IMR-90 (cell line): ENCODE measurements around the gene GLRX2. TPM values are rescaled to one million over a fixed set of nuclear protein-coding genes. Genes with fewer than 3 reads are reported as not detected.

ENCODE experiments used
- ATAC-seq: fragments of 200-7000 bp; cut with Tn5 transposase; 2 replicates; pipeline ENCODE4 v1.9.1; 2020; ENCODE audit warnings: low read depth, mild to moderate bottlenecking, moderate library complexity
- BruUV-seq: library from RNA; stranded (reverse); fragments of 400-500 nt; replicated peaks from 2 replicates; lab custom pipeline; 2021; lab: Mats Ljungman, UMichigan
- CTCF ChIA-PET: fragments of 300-600 bp; formaldehyde crosslinking; extraction: SDS; loops from one replicate; lab custom pipeline; 2021; ENCODE audit warnings: antibody characterized with exemption; lab: Yijun Ruan, JAX
- POLR2A ChIA-PET: fragments of 300-600 bp; sonication (Branson Sonifier 250); formaldehyde crosslinking; loops from one replicate; lab custom pipeline; 2022; ENCODE audit warnings: antibody characterized with exemption; ENCODE audit not compliant: unreplicated experiment; lab: Charles Lee
- DNase-seq: peaks from one replicate; pipeline ENCODE4 v3.0.0; 2013
- H2AFZ ChIP-seq: replicated peaks from 2 replicates; pipeline ENCODE3; 2013; ENCODE audit warnings: low read length, mild to moderate bottlenecking; ENCODE audit not compliant: poor library complexity
- H2AK5ac ChIP-seq: 2 replicates; pipeline ENCODE4 v1.6.1; 2013; ENCODE audit warnings: low read depth, low read length, inconsistent platforms
- H2AK9ac ChIP-seq: replicated peaks from 2 replicates; pipeline ENCODE3; 2013; ENCODE audit warnings: mild to moderate bottlenecking, low read depth, low read length, moderate library complexity; ENCODE audit not compliant: poor library complexity
- H2BK120ac ChIP-seq: 2 replicates; pipeline ENCODE4 v1.6.1; 2013; ENCODE audit warnings: low read depth, low read length, inconsistent platforms
- H2BK15ac ChIP-seq: 3 replicates; pipeline ENCODE4 v1.6.1; 2013; ENCODE audit warnings: low read depth, low read length, inconsistent platforms
- H2BK20ac ChIP-seq: 2 replicates; pipeline ENCODE4 v1.6.1; 2013; ENCODE audit warnings: low read depth, mild to moderate bottlenecking, inconsistent platforms, low read length, moderate library complexity
- H2BK5ac ChIP-seq: 2 replicates; pipeline ENCODE4 v1.6.1; 2013; ENCODE audit warnings: mild to moderate bottlenecking, low read depth, low read length, inconsistent platforms; ENCODE audit not compliant: poor library complexity, severe bottlenecking
- H3K14ac ChIP-seq: replicated peaks from 2 replicates; pipeline ENCODE4 v1.6.1; 2013; ENCODE audit warnings: low read depth, low read length, inconsistent platforms
- H3K18ac ChIP-seq: 2 replicates; pipeline ENCODE4 v1.6.1; 2013; ENCODE audit warnings: low read depth, low read length, control low read depth
- H3K23ac ChIP-seq: 2 replicates; pipeline ENCODE4 v1.6.1; 2013; ENCODE audit warnings: low read depth, low read length, inconsistent platforms
- H3K27ac ChIP-seq: 2 replicates; pipeline ENCODE4 v1.5.1; 2013; ENCODE audit warnings: mild to moderate bottlenecking, control low read depth, low read length; ENCODE audit not compliant: insufficient read depth
- H3K27me3 ChIP-seq: 2 replicates; pipeline ENCODE4 v1.6.1; 2013; ENCODE audit warnings: low read length; ENCODE audit not compliant: control insufficient read depth, insufficient read depth
- H3K36me3 ChIP-seq: 2 replicates; pipeline ENCODE4 v1.6.1; 2013; ENCODE audit warnings: low read length, mixed read lengths; ENCODE audit not compliant: control insufficient read depth, insufficient read depth
- H3K4ac ChIP-seq: 2 replicates; pipeline ENCODE4 v1.6.1; 2013; ENCODE audit warnings: low read depth, low read length, inconsistent platforms
- H3K4me1 ChIP-seq: 2 replicates; pipeline ENCODE4 v1.6.1; 2013; ENCODE audit warnings: low read length, mixed read lengths; ENCODE audit not compliant: control insufficient read depth, insufficient read depth
- H3K4me2 ChIP-seq: 2 replicates; pipeline ENCODE4 v1.6.1; 2013; ENCODE audit warnings: low read depth, mild to moderate bottlenecking, control low read depth, low read length, moderate library complexity
- H3K4me3 ChIP-seq: 2 replicates; pipeline ENCODE4 v1.5.1; 2013; ENCODE audit warnings: low read depth, mild to moderate bottlenecking, control low read depth, low read length, moderate library complexity; ENCODE audit not compliant: insufficient read depth
- H3K56ac ChIP-seq: 2 replicates; pipeline ENCODE4 v1.6.1; 2013; ENCODE audit warnings: low read length, inconsistent platforms; ENCODE audit not compliant: insufficient read depth; ENCODE audit errors: extremely low read depth
- H3K79me1 ChIP-seq, 2 experiments: 2 replicates each; pipeline ENCODE4 v1.6.1; 2013; ENCODE audit warnings: low read length in 2 of 2, inconsistent platforms in 1 of 2, low read depth in 1 of 2
- H3K9ac ChIP-seq: 2 replicates; pipeline ENCODE4 v1.6.1; 2013; ENCODE audit warnings: low read depth, low read length, control low read depth
- H3K9me1 ChIP-seq: 2 replicates; pipeline ENCODE4 v1.6.1; 2013; ENCODE audit warnings: low read length, inconsistent platforms; ENCODE audit not compliant: insufficient read depth
- H3K9me3 ChIP-seq: 2 replicates; pipeline ENCODE4 v1.6.1; 2013; ENCODE audit warnings: low read length; ENCODE audit not compliant: control insufficient read depth, insufficient read depth
- H4K20me1 ChIP-seq: 2 replicates; pipeline ENCODE4 v1.6.1; 2013; ENCODE audit warnings: low read length, inconsistent platforms; ENCODE audit not compliant: insufficient read depth
- H4K5ac ChIP-seq: 2 replicates; pipeline ENCODE4 v1.6.1; 2013; ENCODE audit warnings: mild to moderate bottlenecking, low read depth, low read length, control low read depth
- H4K8ac ChIP-seq, 2 experiments: 2 replicates each; pipeline ENCODE4 v1.6.1; 2013; ENCODE audit warnings: low read depth in 2 of 2, low read length in 2 of 2, control low read depth in 1 of 2, inconsistent platforms in 1 of 2
- H4K91ac ChIP-seq: 2 replicates; pipeline ENCODE4 v1.6.1; 2013; ENCODE audit warnings: low read depth, low read length, inconsistent platforms; ENCODE audit not compliant: insufficient read depth
- BHLHE40 ChIP-seq: fragments of 150-350 bp; IDR thresholded peaks from 2 replicates; pipeline ENCODE4 v1.6.1; 2016; ENCODE audit warnings: mild to moderate bottlenecking, low read depth, low read length
- CEBPB ChIP-seq: IDR thresholded peaks from 2 replicates; pipeline ENCODE4 v1.6.1; 2012; ENCODE audit warnings: low read depth, low read length, improper control_type of control experiment
- CHD1 ChIP-seq: IDR thresholded peaks from 2 replicates; pipeline ENCODE4 v1.6.1; 2012; ENCODE audit warnings: low read depth, low read length, improper control_type of control experiment
- CTCF ChIP-seq: conservative IDR thresholded peaks from 2 replicates; pipeline ENCODE4 v1.5.1; 2012; ENCODE audit warnings: mild to moderate bottlenecking, low read depth, low read length, improper control_type of control experiment
- ELK1 ChIP-seq: fragments of 150-350 bp; IDR thresholded peaks from 2 replicates; pipeline ENCODE4 v1.6.1; 2016; ENCODE audit warnings: low read depth, mild to moderate bottlenecking, low read length, moderate library complexity, borderline replicate concordance
- FOS ChIP-seq: fragments of 150-350 bp; IDR thresholded peaks from 2 replicates; pipeline ENCODE4 v1.6.1; 2016; ENCODE audit warnings: low read depth, low read length
- MAFK ChIP-seq: IDR thresholded peaks from 2 replicates; pipeline ENCODE4 v1.6.1; 2012; ENCODE audit warnings: low read depth, low read length, improper control_type of control experiment
- MAZ ChIP-seq: IDR thresholded peaks from 2 replicates; pipeline ENCODE4 v1.6.1; 2012; ENCODE audit warnings: low read depth, mild to moderate bottlenecking, low read length, improper control_type of control experiment, moderate library complexity, borderline replicate concordance
- MXI1 ChIP-seq: IDR thresholded peaks from 2 replicates; pipeline ENCODE4 v1.6.1; 2012; ENCODE audit warnings: low read depth, mild to moderate bottlenecking, low read length, moderate library complexity, borderline replicate concordance
- NFE2L2 ChIP-seq: fragments of 150-350 bp; IDR thresholded peaks from 2 replicates; pipeline ENCODE4 v1.6.1; 2016; ENCODE audit warnings: low read depth, mild to moderate bottlenecking, low read length
- RAD21 ChIP-seq: IDR thresholded peaks from 2 replicates; pipeline ENCODE4 v1.6.1; 2012; ENCODE audit warnings: low read length, improper control_type of control experiment
- RCOR1 ChIP-seq: IDR thresholded peaks from 2 replicates; pipeline ENCODE4 v1.6.1; 2012; ENCODE audit warnings: mild to moderate bottlenecking, low read length, improper control_type of control experiment; ENCODE audit not compliant: insufficient replicate concordance
- RFX5 ChIP-seq: IDR thresholded peaks from 2 replicates; pipeline ENCODE4 v1.8.0; 2012; ENCODE audit warnings: low read depth, mild to moderate bottlenecking, low read length, moderate library complexity
- SMC3 ChIP-seq: fragments of 150-350 bp; IDR thresholded peaks from 2 replicates; pipeline ENCODE4 v1.6.1; 2016; ENCODE audit warnings: low read depth, mild to moderate bottlenecking, antibody characterized with exemption, low read length, moderate library complexity
- USF2 ChIP-seq: fragments of 150-350 bp; IDR thresholded peaks from 2 replicates; pipeline ENCODE4 v1.6.1; 2017; ENCODE audit warnings: mild to moderate bottlenecking, antibody characterized with exemption, low read length, low read depth
- WGBS, 2 experiments: methylation state at CpG; one replicate each; pipeline versions ENCODE4 v1.1.5 to v1.1.7; 2013; ENCODE audit warnings: missing lambda C conversion rate in 2 of 2; ENCODE audit not compliant: insufficient read length in 1 of 2; ENCODE audit errors: extremely low coverage in 2 of 2; 5-methylcytosine and 5-hydroxymethylcytosine counted together
- dilution Hi-C: fragments of 300-500 bp; cut with HindIII; formaldehyde crosslinking; loops from one replicate; pipeline ENCODE4 v1.14.3; 2018; ENCODE audit warnings: low sequenced_read_pairs; ENCODE audit not compliant: unreplicated experiment
- in situ Hi-C: fragments of 300-500 bp; cut with MboI; formaldehyde crosslinking; loops from 3 replicates; pipeline ENCODE4 v1.14.3; 2019; ENCODE audit warnings: low sequenced_read_pairs, inconsistent platforms, mixed read lengths
- intact Hi-C: fragments of 100-400 bp; cut with micrococcal nuclease; formaldehyde crosslinking; loops from 2 replicates; pipeline ENCODE4 v1.10.0; 2022
- polyA plus RNA-seq, 3 experiments: library from polyadenylated mRNA; depleted of rRNA; stranded (reverse); fragments of >200 nt; gene quantifications; 2 replicates each; pipeline ENCODE4 v1.2.3, GENCODE V29; 2012; ENCODE audit warnings: low replicate concordance in 1 of 3
- total RNA-seq: library from RNA; depleted of rRNA; stranded (reverse); fragments of >200 nt; gene quantifications from 2 replicates; pipeline ENCODE4 v1.2.3, GENCODE V29; 2012

The GLRX2 gene
- total and polyA plus RNA-seq, 2 of the 4 experiments (the other 2 are of a cell fraction): 2.0 to 15.9 TPM

- H2BK5ac ChIP-seq: no peak overlapping the region
- peaks cover 14 to 41% of the 10 kb centered on the region in 2 experiments; a peak in 3 of 4 replicates for H3K79me1 ChIP-seq
- no peak overlapping the region for H2AK5ac ChIP-seq
- intact Hi-C loops: no loop called here
- peaks cover 15% of the 10 kb centered on the region; the same call in 1 of the 2 replicates for H4K20me1 ChIP-seq
- no peak overlapping the region for H4K5ac ChIP-seq
- H3K27me3 ChIP-seq: no peaks in the 10 kb centered on the region
- no peak overlapping the region for H4K8ac ChIP-seq
- H2AFZ ChIP-seq: no peak overlapping the region
- no peak overlapping the region for H3K4me3 ChIP-seq
- ATAC-seq (no peak), DNase-seq (no peak)
- no peak overlapping the region for H3K14ac ChIP-seq
- H3K4me2 ChIP-seq: no peak overlapping the region
- peaks cover 2% of the 10 kb centered on the region; the same call in 1 of the 2 replicates for H3K4me1 ChIP-seq
- H2BK120ac ChIP-seq: no peak overlapping the region
- H3K9ac ChIP-seq: no peak overlapping the region
- no peak overlapping the region for H3K4ac ChIP-seq
- H2BK15ac ChIP-seq: no peak overlapping the region
- H2BK20ac ChIP-seq: no peak overlapping the region
- no peak overlapping the region for H3K27ac ChIP-seq
- WGBS, 2 experiments: no CpG with 5 or more reads among the region's 4 CpGs
- no peaks in the 10 kb centered on the region for H3K9me3 ChIP-seq
- in situ Hi-C loops: no loop called here
- TF ChIP-seq CHD1: no peak
- no peak for TF ChIP-seq USF2
- no peak for TF ChIP-seq BHLHE40
- no peak for TF ChIP-seq RAD21
- TF ChIP-seq NFE2L2: no peak
- no peak for TF ChIP-seq RCOR1
- no peak for TF ChIP-seq MAFK
- TF ChIP-seq ELK1: no peak
- TF ChIP-seq RFX5: no peak
- TF ChIP-seq CTCF: no peak
- no peak for TF ChIP-seq SMC3
- no peak for TF ChIP-seq MXI1
- no peak for TF ChIP-seq CEBPB
- no peak for TF ChIP-seq MAZ
- TF ChIP-seq FOS: no peak
- H3K9me1 ChIP-seq: peaks cover 6% of the 10 kb centered on the region
- no TSS peak for BruUV-seq
- H2AK9ac ChIP-seq: no peak overlapping the region
- no peak overlapping the region for H3K23ac ChIP-seq
- ChIA-PET POLR2A (no interaction called here), CTCF (no interaction called here)
- dilution Hi-C loops: no loop called here
- no peaks in the 10 kb centered on the region for H3K36me3 ChIP-seq
- no peak overlapping the region for H3K56ac ChIP-seq
- H4K91ac ChIP-seq: no peak overlapping the region
- H3K18ac ChIP-seq: no peak overlapping the region
Observed at GRCh38 chr1:193062698-193063463, 42.3 kb downstream of the GLRX2 start.
